Activated CD8-positive, alpha-beta T cell treated with anti-CD3 and anti-CD28 coated beads for 36 hours (primary cell): Measurements from ENCODE around the gene ADSL. TPM values are rescaled to one million over a fixed set of nuclear protein-coding genes. Genes with fewer than 3 reads are reported as not detected.

Experiments used
- ATAC-seq: fragments of 200-7000 bp; cut with Tn5 transposase; one replicate; pipeline ENCODE4 v1.10.0; 2021; ENCODE audit warnings: mild to moderate bottlenecking, moderate library complexity
- CTCF ChIA-PET: fragments of 350-600 bp; sonication (Branson Sonifier 250); formaldehyde crosslinking; loops from one replicate; lab custom pipeline; 2021; ENCODE audit warnings: antibody characterized with exemption; lab: Charles Lee
- POLR2A ChIA-PET: fragments of 350-600 bp; sonication (Branson Sonifier 250); formaldehyde crosslinking; loops from one replicate; lab custom pipeline; 2021; ENCODE audit warnings: antibody characterized with exemption; lab: Charles Lee
- DNase-seq: peaks from one replicate; pipeline ENCODE4 v3.0.0-alpha.2; 2020
- H3K27ac Mint-ChIP-seq: one replicate; pipeline ENCODE4 v1.8.0; 2021; ENCODE audit warnings: mild to moderate bottlenecking, mixed read lengths
- H3K27me3 Mint-ChIP-seq: one replicate; pipeline ENCODE4 v1.8.0; 2021; ENCODE audit warnings: mixed read lengths
- H3K36me3 Mint-ChIP-seq: one replicate; pipeline ENCODE4 v1.8.0; 2021; ENCODE audit warnings: low read depth, mixed read lengths
- H3K4me1 Mint-ChIP-seq: one replicate; pipeline ENCODE4 v1.8.0; 2021; ENCODE audit warnings: low read depth, mixed read lengths
- H3K4me3 Mint-ChIP-seq: one replicate; pipeline ENCODE4 v1.8.0; 2021; ENCODE audit warnings: mild to moderate bottlenecking, moderate library complexity, mixed read lengths
- H3K9me3 Mint-ChIP-seq: one replicate; pipeline ENCODE4 v1.8.0; 2021; ENCODE audit warnings: mixed read lengths
- CTCF ChIP-seq: fragments of 200-600 bp; IDR thresholded peaks from one replicate; pipeline ENCODE4 v1.8.0; 2022; ENCODE audit warnings: antibody characterized with exemption, mild to moderate bottlenecking
- intact Hi-C: fragments of 100-400 bp; cut with micrococcal nuclease; formaldehyde crosslinking; loops from one replicate; pipeline ENCODE4 v1.10.0; 2022
- total RNA-seq, 2 experiments: library from RNA; stranded (reverse); gene quantifications; one replicate each; pipeline ENCODE4 v1.2.3, GENCODE V29; 2021

Gene ADSL
- total RNA-seq, 2 experiments from 2014 or later, result 160 to 169 TPM

GRCh38 chr22:40364431-40364830, 18.1 kb downstream of the ADSL start:
- DNase-seq (no peak), ATAC-seq (no peak)
- Mint-ChIP-seq H3K27me3 (no peaks in the 10 kb centered on the region), H3K4me3 (no peak overlapping the region), H3K27ac (peak overlapping the region; percentile 44), H3K36me3 (peaks cover 69% of the 10 kb centered on the region), H3K4me1 (peaks cover under 1% of the 10 kb centered on the region), H3K9me3 (no peaks in the 10 kb centered on the region)
- CTCF ChIA-PET, result interaction anchor here (4.3 kb wide), 1 partner anchor 16 kb away, joined by 19 read pairs; no protein-coding TSS in a partner anchor
- POLR2A ChIA-PET, result interaction anchor here (1.1 kb wide), 1 partner anchor 14 kb away, joined by 3 read pairs; no protein-coding TSS in a partner anchor
- intact Hi-C loops, result no loop called here
- TF ChIP-seq CTCF, result no peak

- DNase-seq, result no peak
- intact Hi-C loops, result no loop called here
- no peak for ATAC-seq
- H3K4me1 Mint-ChIP-seq, result peaks cover 5% of the 10 kb centered on the region
- TF ChIP-seq CTCF, result no peak
- peaks cover 63% of the 10 kb centered on the region for H3K36me3 Mint-ChIP-seq
- no peaks in the 10 kb centered on the region for H3K27me3 Mint-ChIP-seq
- H3K4me3 Mint-ChIP-seq, result no peak overlapping the region
- ChIA-PET CTCF (interaction anchor here (4.3 kb wide), 1 partner anchor 18 kb away, joined by 19 read pairs; no protein-coding TSS in a partner anchor), POLR2A (interaction anchor here (1.4 to 2.5 kb wide), 3 partner anchors 10 to 17 kb away, joined by 5 to 10 read pairs (median 5); no protein-coding TSS in a partner anchor)
- H3K9me3 Mint-ChIP-seq, result no peaks in the 10 kb centered on the region
- H3K27ac Mint-ChIP-seq, result peak overlapping the region; percentile 42
Measured at GRCh38 chr22:40366068-40366467, 19.8 kb downstream of the ADSL start.

- ATAC-seq (no peak), DNase-seq (no peak)
- H3K36me3 Mint-ChIP-seq, result peaks cover 52% of the 10 kb centered on the region
- intact Hi-C loops, result no loop called here
- H3K27ac Mint-ChIP-seq, result no peak overlapping the region
- TF ChIP-seq CTCF, result no peak
- H3K4me3 Mint-ChIP-seq, result no peak overlapping the region
- peaks cover 10% of the 10 kb centered on the region for H3K4me1 Mint-ChIP-seq
- no peaks in the 10 kb centered on the region for H3K27me3 Mint-ChIP-seq
- H3K9me3 Mint-ChIP-seq, result no peaks in the 10 kb centered on the region
- CTCF ChIA-PET, result interaction anchor here (0.5 to 1.2 kb wide), 3 partner anchors 19 to 128 kb away, joined by 3 to 5 read pairs (median 3); no protein-coding TSS in a partner anchor
- POLR2A ChIA-PET, result interaction anchor here (0.8 to 2.5 kb wide), 3 partner anchors 11 to 20 kb away, joined by 3 to 10 read pairs (median 5); no protein-coding TSS in a partner anchor
Measured at GRCh38 chr22:40367342-40367741, 21.0 kb downstream of the ADSL start.

- Mint-ChIP-seq H3K4me1 (peaks cover 16% of the 10 kb centered on the region), H3K4me3 (no peak overlapping the region), H3K36me3 (peaks cover 53% of the 10 kb centered on the region), H3K9me3 (no peaks in the 10 kb centered on the region), H3K27me3 (no peaks in the 10 kb centered on the region), H3K27ac (no peak overlapping the region)
- intact Hi-C loops, result no loop called here
- POLR2A ChIA-PET, result interaction anchor here (0.8 to 2.5 kb wide), 4 partner anchors 12 to 97 kb away, joined by 3 to 10 read pairs (median 4); no protein-coding TSS in a partner anchor
- DNase-seq, result no peak
- ATAC-seq, result no peak
- no peak for TF ChIP-seq CTCF
- CTCF ChIA-PET, result interaction anchor here (0.5 to 1.2 kb wide), 3 partner anchors 20 to 127 kb away, joined by 3 to 5 read pairs (median 3); no protein-coding TSS in a partner anchor
Measured at GRCh38 chr22:40368016-40368415, 21.7 kb downstream of the ADSL start.

GRCh38 chr22:40368836-40369235, 22.5 kb downstream of the ADSL start:
- ChIA-PET CTCF (interaction anchor here (1.2 kb wide), 1 partner anchor 21 kb away, joined by 5 read pairs; no protein-coding TSS in a partner anchor), POLR2A (interaction anchor here (0.8 to 0.9 kb wide), 2 partner anchors 9 to 96 kb away, joined by 3 read pairs; no protein-coding TSS in a partner anchor)
- peaks cover 59% of the 10 kb centered on the region for H3K36me3 Mint-ChIP-seq
- DNase-seq (no peak), ATAC-seq (no peak)
- peak overlapping the region; percentile 8 for H3K27ac Mint-ChIP-seq
- intact Hi-C loops, result no loop called here
- H3K4me3 Mint-ChIP-seq, result no peak overlapping the region
- H3K9me3 Mint-ChIP-seq, result no peaks in the 10 kb centered on the region
- peaks cover 20% of the 10 kb centered on the region for H3K4me1 Mint-ChIP-seq
- H3K27me3 Mint-ChIP-seq, result no peaks in the 10 kb centered on the region
- TF ChIP-seq CTCF, result no peak
